Measurements from ENCODE around the gene SLC39A11. TPM values are rescaled to one million over a fixed set of nuclear protein-coding genes. Genes with fewer than 3 reads are reported as not detected.
A peak's percentile ranks its signal among the peaks of the same experiment; 100 is the strongest.
"Not testable (repeated sequence)": the region's sequence is repeated elsewhere in the genome, so short reads cannot be mapped to it uniquely, and the experiment has no call there.

SLC39A11 gene
- total and polyA plus RNA-seq, 4 donors = 4.6 to 23.3 (median 11.4) TPM

DNA sequence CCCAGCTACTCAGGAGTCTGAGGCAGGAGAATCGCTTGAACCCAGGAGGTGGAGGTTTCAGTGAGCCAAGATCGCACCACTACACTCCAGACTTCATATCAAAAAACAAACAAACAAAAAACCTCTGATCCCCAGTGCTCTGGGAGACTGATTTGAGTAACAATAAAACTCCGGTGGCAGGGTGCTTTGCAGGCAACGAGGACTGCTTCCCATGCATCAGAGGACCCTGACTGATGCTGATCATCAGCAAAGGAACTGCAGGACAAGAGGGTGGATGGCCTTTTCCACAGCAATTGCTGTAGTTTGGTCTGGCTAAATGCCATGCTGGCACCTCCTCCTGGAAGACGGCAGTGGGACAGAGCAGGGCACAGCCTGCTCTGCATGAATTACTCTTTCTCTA is 6.4 kb upstream of the SLC39A11 start:
- Histone ChIP-seq H3K36me3 (ENCODE audit: control insufficient read depth, insufficient read depth, low read length) (no peaks in the 10 kb centered on the region), H3K4me1 (ENCODE audit: control insufficient read depth, insufficient read depth, low read length) (peaks cover 8% of the 10 kb centered on the region), H3K4me3 (ENCODE audit: low read depth, low read length) (no peak overlapping the region), H3K27ac (ENCODE audit: low read depth, low read length) (no peak overlapping the region), H3K9me3 (ENCODE audit: control insufficient read depth, insufficient read depth, low read length) (no peaks in the 10 kb centered on the region), H3K27me3 (ENCODE audit: control insufficient read depth, insufficient read depth, low read length) (no peaks in the 10 kb centered on the region)
- WGBS (ENCODE audit: insufficient coverage) = 13% methylated on average over 2 of the region's 5 CpGs
- DNase-seq (ENCODE audit: low read depth in 4 of 6, low spot score in 6 of 6) = no peak

GRCh38 chr17:73097973-73098765 is 5.7 kb upstream of the SLC39A11 start:
- not testable (repeated sequence) for DNase-seq (ENCODE audit: low read depth in 4 of 6, low spot score in 6 of 6); H3K36me3 ChIP-seq (ENCODE audit: control insufficient read depth, insufficient read depth, low read length); H3K4me3 ChIP-seq (ENCODE audit: low read depth, low read length); H3K27me3 ChIP-seq (ENCODE audit: control insufficient read depth, insufficient read depth, low read length); H3K9me3 ChIP-seq (ENCODE audit: control insufficient read depth, insufficient read depth, low read length); H3K27ac ChIP-seq (ENCODE audit: low read depth, low read length)
- H3K4me1 ChIP-seq (ENCODE audit: control insufficient read depth, insufficient read depth, low read length) = peaks cover 10% of the 10 kb centered on the region
- WGBS (ENCODE audit: insufficient coverage) = 92% methylated on average over 3 of the region's 8 CpGs

DNA sequence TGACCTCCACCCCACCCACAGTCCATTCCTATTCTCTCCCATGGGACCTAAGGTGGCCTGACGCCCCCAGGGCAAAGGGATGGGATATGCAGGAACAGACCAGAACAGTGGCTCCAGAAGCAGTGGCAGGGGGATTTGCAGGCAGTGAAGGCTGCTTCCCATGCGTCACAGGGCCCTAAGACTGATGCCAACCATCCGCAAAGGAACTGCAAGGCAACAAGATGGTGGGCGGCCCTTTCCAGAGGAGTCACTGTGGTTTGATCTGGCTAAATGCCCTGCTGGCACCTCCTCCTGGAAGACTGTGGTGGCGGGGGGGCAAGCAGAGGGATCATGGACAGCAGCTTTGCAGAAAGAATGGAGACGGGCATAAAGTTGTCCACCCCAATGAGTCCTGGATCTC is 4.4 kb upstream of the SLC39A11 start:
- 61% methylated on average over 5 of the region's 6 CpGs for WGBS (ENCODE audit: insufficient coverage)
- Histone ChIP-seq H3K27me3 (ENCODE audit: control insufficient read depth, insufficient read depth, low read length) (no peaks in the 10 kb centered on the region), H3K4me3 (ENCODE audit: low read depth, low read length) (no peak overlapping the region), H3K9me3 (ENCODE audit: control insufficient read depth, insufficient read depth, low read length) (no peaks in the 10 kb centered on the region), H3K27ac (ENCODE audit: low read depth, low read length) (no peak overlapping the region), H3K4me1 (ENCODE audit: control insufficient read depth, insufficient read depth, low read length) (peaks cover 24% of the 10 kb centered on the region), H3K36me3 (ENCODE audit: control insufficient read depth, insufficient read depth, low read length) (no peaks in the 10 kb centered on the region)
- DNase-seq (ENCODE audit: low read depth in 4 of 6, low spot score in 6 of 6) = no peak

DNA sequence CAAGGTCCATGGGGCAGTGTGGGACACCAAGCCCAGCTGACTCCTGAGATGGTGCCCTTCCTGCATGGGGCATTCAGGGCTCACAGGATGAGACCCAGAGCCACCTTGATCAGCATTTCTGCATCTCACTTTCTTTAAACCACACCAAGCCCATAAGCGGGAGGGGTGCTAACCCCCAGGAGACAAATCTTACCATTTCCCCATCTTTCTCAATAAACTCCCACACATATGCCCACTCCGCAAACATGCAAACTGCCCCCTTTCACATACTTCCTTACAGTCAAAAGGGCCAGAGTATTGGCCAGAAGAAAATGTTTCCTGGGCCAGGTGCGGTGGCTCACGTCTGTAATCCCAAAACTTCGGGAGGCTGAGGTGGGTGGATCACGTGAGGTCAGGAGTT is 3.7 kb upstream of the SLC39A11 start:
- no peak for DNase-seq (ENCODE audit: low read depth in 4 of 6, low spot score in 6 of 6)
- Histone ChIP-seq H3K4me1 (ENCODE audit: control insufficient read depth, insufficient read depth, low read length) (peaks cover 25% of the 10 kb centered on the region), H3K27me3 (ENCODE audit: control insufficient read depth, insufficient read depth, low read length) (no peaks in the 10 kb centered on the region), H3K4me3 (ENCODE audit: low read depth, low read length) (no peak overlapping the region), H3K36me3 (ENCODE audit: control insufficient read depth, insufficient read depth, low read length) (no peaks in the 10 kb centered on the region), H3K27ac (ENCODE audit: low read depth, low read length) (no peak overlapping the region), H3K9me3 (ENCODE audit: control insufficient read depth, insufficient read depth, low read length) (no peaks in the 10 kb centered on the region)
- WGBS (ENCODE audit: insufficient coverage) = 97% methylated on average over 6 of the region's 6 CpGs

- Histone ChIP-seq H3K9me3 (ENCODE audit: control insufficient read depth, insufficient read depth, low read length) (no peaks in the 10 kb centered on the region), H3K4me3 (ENCODE audit: low read depth, low read length) (no peak overlapping the region), H3K27me3 (ENCODE audit: control insufficient read depth, insufficient read depth, low read length) (no peaks in the 10 kb centered on the region), H3K4me1 (ENCODE audit: control insufficient read depth, insufficient read depth, low read length) (peaks cover 27% of the 10 kb centered on the region), H3K36me3 (ENCODE audit: control insufficient read depth, insufficient read depth, low read length) (peaks cover 2% of the 10 kb centered on the region), H3K27ac (ENCODE audit: low read depth, low read length) (no peak overlapping the region)
- WGBS (ENCODE audit: insufficient coverage) = 60% methylated on average over 2 of the region's 9 CpGs
- DNase-seq (ENCODE audit: low read depth in 4 of 6, low spot score in 6 of 6) = no peak
These were observed 798 bp upstream of the SLC39A11 start for GRCh38 chr17:73093286-73093685.

DNA sequence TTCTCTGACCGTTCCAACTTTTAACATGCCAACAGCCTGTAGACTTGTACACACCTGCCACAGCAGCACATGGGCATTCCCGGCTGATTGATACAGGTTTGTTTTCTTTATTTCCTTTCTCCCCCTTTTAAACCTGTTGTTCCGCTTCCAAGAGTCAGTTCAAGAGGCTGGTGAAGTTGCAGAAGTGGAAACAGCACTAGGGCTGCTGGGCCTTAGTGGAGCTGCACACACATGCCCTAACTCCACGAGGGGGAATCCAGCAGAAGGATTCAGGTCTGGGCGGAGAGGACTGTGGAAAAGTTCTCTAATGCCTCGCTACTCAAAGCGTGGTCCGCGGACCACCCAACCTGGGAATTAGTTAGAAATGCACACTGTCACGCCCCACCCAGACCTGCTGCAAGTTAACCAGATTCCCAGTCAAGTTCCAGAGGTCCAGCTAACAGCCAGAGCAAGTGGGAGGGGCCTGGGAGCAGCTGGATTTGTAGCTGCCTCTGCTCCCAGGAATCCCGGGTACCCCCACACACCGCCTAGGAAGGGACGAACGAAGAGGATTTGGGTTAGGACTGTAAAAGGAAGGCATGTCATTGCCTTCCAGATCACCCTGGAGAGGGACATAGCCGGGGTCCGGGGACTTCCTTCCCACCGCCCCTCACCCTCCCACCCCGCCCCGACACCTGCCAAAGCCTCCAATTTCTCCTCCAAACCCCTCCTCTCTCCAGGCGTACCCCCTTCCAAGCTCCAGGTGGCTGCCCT is 542 bp downstream of the SLC39A11 start:
- DNase-seq (ENCODE audit: low read depth in 4 of 6, low spot score in 6 of 6) = no peak

DNA sequence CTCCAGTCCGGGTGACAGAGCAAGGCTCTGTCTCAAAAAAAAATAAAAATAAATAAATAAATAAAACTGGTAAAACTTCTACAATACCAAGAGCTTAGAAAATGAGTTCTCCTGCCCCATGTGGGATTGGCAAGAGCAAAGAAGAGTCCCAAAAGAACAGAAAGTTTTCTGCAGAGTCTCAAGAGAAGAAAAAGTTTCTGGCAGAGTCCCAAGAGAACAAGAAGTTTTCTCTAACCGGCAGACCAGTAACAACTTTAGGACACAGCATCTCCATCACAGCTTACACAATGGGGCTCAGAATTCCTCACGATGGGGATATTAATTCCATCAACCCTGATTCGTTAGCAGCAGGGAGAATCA is 1.1 kb downstream of the SLC39A11 start:
- Histone ChIP-seq H3K9me3 (ENCODE audit: control insufficient read depth, insufficient read depth, low read length) (no peaks in the 10 kb centered on the region), H3K27me3 (ENCODE audit: control insufficient read depth, insufficient read depth, low read length) (no peaks in the 10 kb centered on the region), H3K27ac (ENCODE audit: low read depth, low read length) (no peak overlapping the region), H3K4me1 (ENCODE audit: control insufficient read depth, insufficient read depth, low read length) (peaks cover 27% of the 10 kb centered on the region), H3K36me3 (ENCODE audit: control insufficient read depth, insufficient read depth, low read length) (peaks cover 4% of the 10 kb centered on the region), H3K4me3 (ENCODE audit: low read depth, low read length) (no peak overlapping the region)
- WGBS (ENCODE audit: insufficient coverage) = 39% methylated on average over 2 of the region's 4 CpGs
- no peak for DNase-seq (ENCODE audit: low read depth in 4 of 6, low spot score in 6 of 6)

More for the DNA sequence above, 542 bp downstream of the SLC39A11 start:
- Histone ChIP-seq H3K27me3 (ENCODE audit: control insufficient read depth, insufficient read depth, low read length) (no peaks in the 10 kb centered on the region), H3K4me3 (ENCODE audit: low read depth, low read length) (peak overlapping the region; percentile 67), H3K9me3 (ENCODE audit: control insufficient read depth, insufficient read depth, low read length) (no peaks in the 10 kb centered on the region), H3K36me3 (ENCODE audit: control insufficient read depth, insufficient read depth, low read length) (peaks cover 4% of the 10 kb centered on the region), H3K4me1 (ENCODE audit: control insufficient read depth, insufficient read depth, low read length) (peaks cover 27% of the 10 kb centered on the region), H3K27ac (ENCODE audit: low read depth, low read length) (no peak overlapping the region)
- WGBS (ENCODE audit: insufficient coverage) = 10% methylated on average over 15 of the region's 20 CpGs

GRCh38 chr17:73090396-73091202 is 1.9 kb downstream of the SLC39A11 start:
- H3K36me3 ChIP-seq (ENCODE audit: control insufficient read depth, insufficient read depth, low read length) = peaks cover 4% of the 10 kb centered on the region
- no peak for DNase-seq (ENCODE audit: low read depth in 4 of 6, low spot score in 6 of 6)
- peaks cover 27% of the 10 kb centered on the region for H3K4me1 ChIP-seq (ENCODE audit: control insufficient read depth, insufficient read depth, low read length)
- 78% methylated on average over 6 of the region's 11 CpGs for whole genome bisulfite sequencing (ENCODE audit: insufficient coverage)
- H3K27me3 ChIP-seq (ENCODE audit: control insufficient read depth, insufficient read depth, low read length) = no peaks in the 10 kb centered on the region
- H3K27ac ChIP-seq (ENCODE audit: low read depth, low read length) = no peak overlapping the region
- no peak overlapping the region for H3K4me3 ChIP-seq (ENCODE audit: low read depth, low read length)
- H3K9me3 ChIP-seq (ENCODE audit: control insufficient read depth, insufficient read depth, low read length) = no peaks in the 10 kb centered on the region
